ENCODE results near the gene P4HA3.

The P4HA3 gene

GRCh38 chr11:74320538-74320937, 9.1 kb upstream of the P4HA3 start:
- TF ChIP-seq GABPA (IDR thresholded peaks at IDR 0.05; ENCODE audit: low read depth), result no peak
- no peak for TF ChIP-seq CTCF (IDR thresholded peaks at IDR 0.05; ENCODE audit: insufficient read depth, low read length)
- no peak for TF ChIP-seq POLR2AphosphoS5 (IDR thresholded peaks at IDR 0.05; ENCODE audit: low read depth)
- no peak for TF ChIP-seq SPI1 (IDR thresholded peaks at IDR 0.05; ENCODE audit: borderline replicate concordance, low read depth)
- TF ChIP-seq, protein P1, sequence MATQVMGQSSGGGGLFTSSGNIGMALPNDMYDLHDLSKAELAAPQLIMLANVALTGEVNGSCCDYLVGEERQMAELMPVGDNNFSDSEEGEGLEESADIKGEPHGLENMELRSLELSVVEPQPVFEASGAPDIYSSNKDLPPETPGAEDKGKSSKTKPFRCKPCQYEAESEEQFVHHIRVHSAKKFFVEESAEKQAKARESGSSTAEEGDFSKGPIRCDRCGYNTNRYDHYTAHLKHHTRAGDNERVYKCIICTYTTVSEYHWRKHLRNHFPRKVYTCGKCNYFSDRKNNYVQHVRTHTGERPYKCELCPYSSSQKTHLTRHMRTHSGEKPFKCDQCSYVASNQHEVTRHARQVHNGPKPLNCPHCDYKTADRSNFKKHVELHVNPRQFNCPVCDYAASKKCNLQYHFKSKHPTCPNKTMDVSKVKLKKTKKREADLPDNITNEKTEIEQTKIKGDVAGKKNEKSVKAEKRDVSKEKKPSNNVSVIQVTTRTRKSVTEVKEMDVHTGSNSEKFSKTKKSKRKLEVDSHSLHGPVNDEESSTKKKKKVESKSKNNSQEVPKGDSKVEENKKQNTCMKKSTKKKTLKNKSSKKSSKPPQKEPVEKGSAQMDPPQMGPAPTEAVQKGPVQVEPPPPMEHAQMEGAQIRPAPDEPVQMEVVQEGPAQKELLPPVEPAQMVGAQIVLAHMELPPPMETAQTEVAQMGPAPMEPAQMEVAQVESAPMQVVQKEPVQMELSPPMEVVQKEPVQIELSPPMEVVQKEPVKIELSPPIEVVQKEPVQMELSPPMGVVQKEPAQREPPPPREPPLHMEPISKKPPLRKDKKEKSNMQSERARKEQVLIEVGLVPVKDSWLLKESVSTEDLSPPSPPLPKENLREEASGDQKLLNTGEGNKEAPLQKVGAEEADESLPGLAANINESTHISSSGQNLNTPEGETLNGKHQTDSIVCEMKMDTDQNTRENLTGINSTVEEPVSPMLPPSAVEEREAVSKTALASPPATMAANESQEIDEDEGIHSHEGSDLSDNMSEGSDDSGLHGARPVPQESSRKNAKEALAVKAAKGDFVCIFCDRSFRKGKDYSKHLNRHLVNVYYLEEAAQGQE (IDR thresholded peaks at IDR 0.05; ENCODE audit: insufficient replicate concordance, low read depth), result no peak
- DNase-seq (ENCODE audit: low read depth in 1 of 2, low spot score in 1 of 2), result no peak
- Histone ChIP-seq H3K27ac (replicated peaks) (no peak overlapping the region), H3K27me3 (ENCODE audit: insufficient read depth, poor library complexity, severe bottlenecking) (no peaks in the 10 kb centered on the region), H3K4me3 (replicated peaks; ENCODE audit: insufficient read depth, low read length) (no peak overlapping the region)

DNA sequence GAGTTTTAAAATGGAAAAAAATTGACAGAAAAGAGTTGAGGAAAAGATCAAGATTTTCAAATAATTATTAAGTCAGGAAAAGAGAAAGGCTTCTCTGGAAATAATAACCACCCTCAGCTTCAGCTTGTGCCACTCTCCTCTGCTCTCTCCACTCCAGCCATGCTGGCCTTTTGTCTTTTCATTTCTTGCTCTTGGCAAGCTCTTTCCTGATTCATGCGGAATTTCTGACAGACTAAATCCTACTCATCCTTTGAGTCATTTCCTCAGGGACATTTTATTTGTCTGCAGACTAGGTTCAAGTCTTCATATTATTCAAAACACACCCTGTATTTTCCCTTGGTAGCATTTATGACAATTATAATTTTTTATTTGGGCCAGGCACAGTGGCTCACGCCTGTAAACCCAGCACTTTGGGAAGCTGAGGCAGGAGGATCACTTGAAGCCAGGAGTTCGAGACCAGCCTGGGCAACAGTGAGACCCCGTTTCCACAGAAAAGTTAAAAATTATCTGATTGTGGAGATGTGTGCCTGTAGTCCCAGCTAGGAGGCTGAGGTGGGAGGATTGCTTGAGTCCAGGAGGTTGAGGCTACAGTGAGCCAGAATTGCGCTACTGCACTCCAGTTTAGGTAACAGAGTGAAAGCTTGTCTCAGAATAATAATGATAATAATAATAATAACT, 7.8 kb upstream of the P4HA3 start:
- H3K27ac ChIP-seq (replicated peaks), result no peak overlapping the region
- H3K27me3 ChIP-seq (ENCODE audit: insufficient read depth, poor library complexity, severe bottlenecking), result no peaks in the 10 kb centered on the region
- no peak for DNase-seq (ENCODE audit: low read depth in 1 of 2, low spot score in 1 of 2)
- TF ChIP-seq SPI1 (IDR thresholded peaks at IDR 0.05; ENCODE audit: borderline replicate concordance, low read depth) (no peak), GABPA (IDR thresholded peaks at IDR 0.05; ENCODE audit: low read depth) (no peak), POLR2AphosphoS5 (IDR thresholded peaks at IDR 0.05; ENCODE audit: low read depth) (no peak), CTCF (IDR thresholded peaks at IDR 0.05; ENCODE audit: insufficient read depth, low read length) (no peak)
- TF ChIP-seq, protein P1 (IDR thresholded peaks at IDR 0.05; ENCODE audit: insufficient replicate concordance, low read depth), result no peak
- no peak overlapping the region for H3K4me3 ChIP-seq (replicated peaks; ENCODE audit: insufficient read depth, low read length)

DNA sequence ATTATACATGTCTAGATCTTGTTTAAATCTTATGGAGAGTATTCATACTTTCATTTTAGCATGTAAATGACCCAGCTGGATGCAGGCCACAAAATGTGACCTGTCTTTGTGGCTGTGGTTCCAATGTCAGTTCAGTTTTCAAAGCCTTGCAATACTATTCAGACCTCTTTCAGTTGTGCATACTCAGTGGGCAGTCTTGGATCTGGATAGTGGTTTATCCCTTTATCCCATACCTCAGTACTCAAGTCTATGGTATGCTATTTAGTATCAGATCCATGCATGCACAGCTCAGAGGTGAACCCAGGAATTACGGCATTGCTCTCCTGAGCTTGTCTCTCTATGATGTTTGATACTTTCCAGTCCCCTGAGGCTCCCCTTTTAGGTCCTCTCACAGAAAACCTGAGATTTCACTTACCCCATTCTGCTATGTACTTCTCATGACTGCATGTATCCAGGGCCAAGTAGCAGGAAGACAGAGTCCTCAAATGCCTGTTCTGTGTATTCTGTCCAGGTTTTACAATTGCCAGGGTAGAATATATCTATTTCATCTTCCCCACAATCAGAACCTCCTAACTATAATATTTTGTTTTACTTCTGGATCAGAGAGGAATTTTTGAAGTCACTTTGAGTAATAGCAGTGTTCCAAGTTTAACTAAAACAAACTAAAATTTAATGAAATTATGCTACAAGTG, 6.9 kb upstream of the P4HA3 start:
- DNase-seq (ENCODE audit: low read depth in 1 of 2, low spot score in 1 of 2), result no peak
- Histone ChIP-seq H3K27ac (replicated peaks) (no peak overlapping the region), H3K27me3 (ENCODE audit: insufficient read depth, poor library complexity, severe bottlenecking) (no peaks in the 10 kb centered on the region), H3K4me3 (replicated peaks; ENCODE audit: insufficient read depth, low read length) (no peak overlapping the region)
- TF ChIP-seq GABPA (IDR thresholded peaks at IDR 0.05; ENCODE audit: low read depth), result no peak
- TF ChIP-seq, protein P1 (IDR thresholded peaks at IDR 0.05; ENCODE audit: insufficient replicate concordance, low read depth), result no peak
